GM10248 (cell line): ENCODE results near the gene E2F2.
"Not testable (repeated sequence)": the region's sequence is repeated elsewhere in the genome, so short reads cannot be mapped to it uniquely, and the experiment has no call there.

ENCODE experiments used
- CTCF ChIA-PET: fragments of 300-600 bp; sonication (Branson Sonifier 250); formaldehyde crosslinking; extraction: SDS; loops from one replicate; lab custom pipeline; 2021; ENCODE audit warnings: antibody characterized with exemption; lab: Yijun Ruan, JAX
- POLR2A ChIA-PET: fragments of 350-650 bp; sonication (Branson Sonifier 250); formaldehyde crosslinking; extraction: SDS; loops from one replicate; lab custom pipeline; 2020; ENCODE audit warnings: antibody characterized with exemption; lab: Yijun Ruan, JAX
- DNase-seq: peaks from one replicate; pipeline ENCODE4 v3.0.0; 2012; ENCODE audit errors: extremely low spot score
- TF ChIP-seq, protein P1 (sequence below): IDR thresholded peaks from 2 replicates; pipeline ENCODE4 v1.5.1; 2012; ENCODE audit warnings: mild to moderate bottlenecking, low read depth; ENCODE audit errors: extremely low read depth, missing control alignments, control extremely low read depth

Gene E2F2

DNA sequence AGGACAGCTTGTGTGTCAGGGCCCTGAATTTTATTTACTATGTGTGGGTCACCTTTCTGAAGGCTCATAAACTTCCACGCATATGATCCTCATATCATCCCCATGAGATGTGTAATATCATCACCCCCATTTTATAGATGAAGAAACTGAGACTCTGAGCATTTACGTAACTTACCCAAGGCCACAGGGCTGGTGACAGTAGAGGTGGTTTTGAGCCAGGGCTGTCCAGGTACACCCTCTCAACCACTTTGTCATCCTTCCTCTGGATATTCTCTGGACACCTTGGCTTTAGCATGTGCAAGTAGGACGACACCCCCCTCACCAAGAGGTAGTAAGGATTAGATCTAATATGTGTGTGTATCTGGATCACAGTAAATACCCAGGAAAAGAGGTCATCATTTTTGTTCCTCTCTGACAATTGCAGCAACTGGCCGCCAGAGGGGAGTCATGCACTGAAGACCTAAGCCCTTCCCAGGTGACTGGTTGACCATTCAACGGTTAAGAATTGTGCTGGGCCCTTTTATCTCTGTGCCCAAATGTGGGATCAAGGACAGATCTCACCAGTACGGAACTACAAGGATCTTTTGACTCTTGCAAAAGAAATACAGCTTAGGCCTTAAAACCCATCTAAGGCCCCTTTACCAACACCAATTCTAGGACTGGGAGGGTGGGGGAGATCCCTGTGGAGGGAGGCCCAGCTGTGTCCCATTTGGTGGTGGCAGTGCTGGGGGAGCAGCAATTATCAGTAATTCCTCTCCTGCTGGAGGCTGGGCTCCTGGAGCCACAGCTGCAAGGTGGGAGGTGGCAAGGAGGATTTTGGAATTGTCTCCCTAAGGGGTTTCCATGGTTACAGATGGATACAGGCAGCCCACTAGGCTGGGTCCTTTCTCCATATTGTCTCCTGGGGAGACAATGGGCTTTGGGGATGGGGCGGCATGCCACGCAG lies 13.7 kb upstream of the E2F2 start:
- ChIA-PET CTCF (interaction anchor here (0.7 to 24.9 kb wide), 31 partner anchors 9 to 200 kb away, joined by 3 to 858 read pairs (median 5); partner anchors contain the start of genes E2F2 and ID3), POLR2A (interaction anchor here (1.1 kb wide), 1 partner anchor 92 kb away, joined by 7 read pairs; no protein-coding TSS in a partner anchor)
- peak; percentile 71 for DNase-seq
- TF ChIP-seq, protein P1, sequence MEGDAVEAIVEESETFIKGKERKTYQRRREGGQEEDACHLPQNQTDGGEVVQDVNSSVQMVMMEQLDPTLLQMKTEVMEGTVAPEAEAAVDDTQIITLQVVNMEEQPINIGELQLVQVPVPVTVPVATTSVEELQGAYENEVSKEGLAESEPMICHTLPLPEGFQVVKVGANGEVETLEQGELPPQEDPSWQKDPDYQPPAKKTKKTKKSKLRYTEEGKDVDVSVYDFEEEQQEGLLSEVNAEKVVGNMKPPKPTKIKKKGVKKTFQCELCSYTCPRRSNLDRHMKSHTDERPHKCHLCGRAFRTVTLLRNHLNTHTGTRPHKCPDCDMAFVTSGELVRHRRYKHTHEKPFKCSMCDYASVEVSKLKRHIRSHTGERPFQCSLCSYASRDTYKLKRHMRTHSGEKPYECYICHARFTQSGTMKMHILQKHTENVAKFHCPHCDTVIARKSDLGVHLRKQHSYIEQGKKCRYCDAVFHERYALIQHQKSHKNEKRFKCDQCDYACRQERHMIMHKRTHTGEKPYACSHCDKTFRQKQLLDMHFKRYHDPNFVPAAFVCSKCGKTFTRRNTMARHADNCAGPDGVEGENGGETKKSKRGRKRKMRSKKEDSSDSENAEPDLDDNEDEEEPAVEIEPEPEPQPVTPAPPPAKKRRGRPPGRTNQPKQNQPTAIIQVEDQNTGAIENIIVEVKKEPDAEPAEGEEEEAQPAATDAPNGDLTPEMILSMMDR = peak; percentile 81

- POLR2A ChIA-PET = interaction anchor here (0.6 kb wide), 1 partner anchor 12 kb away, joined by 5 read pairs; no protein-coding TSS in a partner anchor
- DNase-seq = no peak
- TF ChIP-seq, protein P1 = no peak
- CTCF ChIA-PET = interaction anchor here (0.7 to 24.9 kb wide), 17 partner anchors 8 to 201 kb away, joined by 3 to 858 read pairs (median 5); partner anchors contain the start of genes E2F2 and ID3
These were observed 12.8 kb upstream of the E2F2 start for GRCh38 chr1:23543707-23544443.

DNA sequence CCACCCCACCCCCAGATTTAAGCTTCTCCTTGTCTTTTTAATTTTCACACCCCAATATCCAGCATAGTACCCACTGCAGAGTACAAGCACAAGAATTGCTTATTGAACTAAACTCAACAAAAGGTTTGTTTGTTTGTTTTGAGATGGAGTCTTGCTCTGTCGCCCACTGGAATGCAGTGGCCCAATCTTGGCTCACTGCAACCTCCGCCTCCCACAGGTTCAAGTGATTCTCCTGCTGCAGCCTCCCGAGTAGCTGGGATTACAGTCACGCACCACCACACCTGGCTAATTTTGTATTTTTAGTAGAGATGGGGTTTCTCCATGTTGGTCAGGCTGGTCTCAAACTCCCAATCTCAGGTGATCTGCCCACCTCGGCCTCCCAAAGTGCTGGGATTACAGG lies 11.9 kb upstream of the E2F2 start:
- CTCF ChIA-PET = interaction anchor here (0.8 to 24.9 kb wide), 3 partner anchors 42 to 93 kb away, joined by 3 to 858 read pairs (median 64); no protein-coding TSS in a partner anchor
- DNase-seq, POLR2A ChIA-PET: not testable (repeated sequence)

GRCh38 chr1:23539698-23540266 lies 8.7 kb upstream of the E2F2 start:
- CTCF ChIA-PET = interaction anchor here (0.6 to 28.7 kb wide), 31 partner anchors 9 to 576 kb away, joined by 3 to 858 read pairs (median 4); partner anchors contain the start of genes ASAP3, E2F2 and RPL11
- DNase-seq = peak; percentile 91
- TF ChIP-seq, protein P1 = peak; percentile 95
- POLR2A ChIA-PET = interaction anchor here (0.5 to 1.0 kb wide), 3 partner anchors 15 to 163 kb away, joined by 3 to 6 read pairs (median 4); no protein-coding TSS in a partner anchor

DNA sequence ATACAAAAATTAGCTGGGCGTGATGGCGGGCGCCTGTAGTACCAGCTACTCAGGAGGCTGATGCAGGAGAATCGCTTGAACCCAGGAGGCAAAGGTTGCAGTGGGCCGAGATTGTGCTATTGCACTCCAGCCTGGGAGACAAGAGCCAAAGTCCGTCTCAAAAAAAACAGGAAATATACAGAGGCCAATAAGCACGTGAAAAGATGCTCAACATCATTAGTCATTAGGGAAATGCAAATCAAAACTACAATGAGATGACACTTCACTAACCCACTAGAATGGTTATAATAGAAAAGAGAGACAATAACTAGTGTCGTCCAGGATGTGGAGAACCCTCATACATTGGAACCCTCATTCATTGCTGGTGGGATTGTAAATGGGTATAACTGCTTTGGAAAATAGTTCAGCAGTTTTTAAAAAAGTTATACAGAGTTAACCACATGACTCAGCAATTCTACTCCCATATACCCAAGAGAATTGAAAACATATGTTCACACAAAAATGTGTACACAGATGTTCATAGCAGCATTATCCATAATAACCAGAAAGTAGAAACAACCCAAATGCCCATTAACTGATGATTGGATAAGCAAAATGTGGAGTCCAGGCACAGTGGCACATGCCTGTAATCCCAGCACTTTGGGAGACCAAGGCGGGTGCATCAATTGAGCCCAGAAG lies 6.4 kb upstream of the E2F2 start:
- TF ChIP-seq, protein P1 = no peak
- POLR2A ChIA-PET = no interaction called here
- no peak for DNase-seq
- CTCF ChIA-PET = interaction anchor here (2.3 to 28.7 kb wide), 4 partner anchors 10 to 98 kb away, joined by 8 to 858 read pairs (median 300); partner anchors contain the start of gene E2F2
